Kidney tubule cell (primary cell): ENCODE data around the gene GOLT1B.

Experiments used
- DNase-seq: peaks from one replicate; pipeline ENCODE4 v3.0.0-alpha.2; 2018; ENCODE audit warnings: low spot score

Gene GOLT1B

DNA sequence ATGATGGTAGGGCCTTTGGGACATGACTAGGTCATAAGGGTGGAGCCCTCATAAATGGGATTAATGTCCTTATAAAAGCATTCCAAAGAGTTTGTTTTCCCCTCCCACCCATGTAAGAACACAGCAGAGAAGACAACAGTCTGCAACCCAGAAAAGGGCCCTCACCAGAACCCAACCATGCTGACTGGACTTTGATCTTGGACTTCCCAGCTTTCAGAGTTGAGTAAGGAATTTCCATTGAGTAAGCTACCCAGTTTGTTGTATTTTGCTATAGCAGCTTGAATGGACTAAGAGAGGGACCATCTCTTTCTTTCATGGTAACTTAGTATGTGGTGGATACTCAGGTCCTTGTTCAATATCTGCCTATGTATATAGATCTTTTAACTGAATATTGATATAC, 21.6 kb downstream of the GOLT1B start:
- DNase-seq: no peak

- DNase-seq: peak; percentile 79
These were observed 24.5 kb downstream of the GOLT1B start, which contains the start of gene SPX for GRCh38 chr12:21526053-21526452. Gene SPX, plus strand, starts transcription at chr12:21526296. Its CDS starts 177 bp downstream, at chr12:21526473.

DNA sequence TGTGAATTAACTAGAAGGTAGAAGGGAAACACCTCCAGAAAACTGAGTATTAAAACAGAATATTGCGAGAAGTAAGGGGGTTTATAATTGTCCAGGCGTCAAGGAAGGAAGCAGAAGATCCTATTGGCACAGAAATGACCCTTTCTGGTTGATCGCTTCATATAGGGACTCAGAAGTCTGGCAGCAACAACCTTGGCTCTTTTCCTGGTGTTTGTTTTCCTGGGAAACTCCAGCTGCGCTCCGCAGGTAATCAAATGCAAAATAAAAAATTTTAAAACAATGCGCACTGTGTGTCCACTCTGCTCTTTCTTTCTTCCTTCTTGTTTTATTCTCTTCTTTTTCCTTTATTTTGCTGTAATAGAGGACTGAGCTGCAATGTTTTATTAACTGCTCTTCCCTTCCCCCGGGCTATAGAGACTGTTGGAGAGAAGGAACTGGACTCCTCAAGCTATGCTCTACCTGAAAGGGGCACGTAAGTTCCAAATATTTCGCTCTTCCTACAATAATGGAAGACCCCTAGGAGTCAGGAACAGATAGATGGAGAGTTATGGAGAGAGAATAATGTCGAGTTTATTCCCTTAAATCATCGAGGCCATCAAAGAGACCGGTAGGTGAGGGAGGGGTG, 25.2 kb downstream of the GOLT1B start:
- peak; percentile 37 for DNase-seq

- peak; percentile 76 for DNase-seq
These were observed 26.0 kb downstream of the GOLT1B start for GRCh38 chr12:21527451-21528180.

DNA sequence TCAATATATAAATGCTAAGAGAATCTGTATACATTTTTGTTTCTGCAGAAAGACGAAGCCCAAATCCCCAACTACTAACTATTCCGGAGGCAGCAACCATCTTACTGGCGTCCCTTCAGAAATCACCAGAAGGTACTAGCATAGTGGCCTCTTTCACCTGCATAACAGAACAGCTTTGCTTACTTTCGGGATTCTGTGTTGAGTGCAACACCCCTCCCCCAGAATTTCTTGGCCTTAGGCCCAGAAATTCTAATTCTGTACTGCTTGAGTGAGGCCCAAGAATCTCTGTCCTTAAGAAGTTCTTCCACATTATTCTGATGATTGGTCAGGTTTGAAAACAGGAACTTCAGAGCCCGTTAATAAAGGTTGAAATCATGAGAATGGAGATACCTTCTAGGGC, 27.4 kb downstream of the GOLT1B start:
- DNase-seq: peak; percentile 84

DNA sequence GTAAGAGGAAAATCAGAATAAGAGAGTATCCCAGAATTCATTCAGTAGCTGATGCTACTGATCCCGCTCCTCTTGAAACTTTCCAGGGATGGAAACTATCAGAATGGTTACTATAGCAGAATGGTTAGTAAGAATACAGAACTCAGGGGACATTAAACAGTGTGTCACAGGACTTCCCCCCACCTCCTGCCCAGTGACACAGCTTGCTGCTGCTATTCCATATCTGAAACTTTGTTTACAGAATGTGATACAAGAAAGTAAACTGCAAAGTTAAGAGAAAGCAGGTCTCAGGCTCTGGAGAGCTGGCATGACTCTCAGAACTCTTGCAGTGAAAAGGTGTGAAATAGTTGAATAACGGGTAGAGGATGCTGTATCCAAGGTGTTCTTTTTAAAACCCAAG, 27.9 kb downstream of the GOLT1B start:
- no peak for DNase-seq

- no peak for DNase-seq
These were observed 36.6 kb downstream of the GOLT1B start for GRCh38 chr12:21538061-21538653.

- DNase-seq: peak; percentile 24
These were observed 38.2 kb downstream of the GOLT1B start for GRCh38 chr12:21539797-21540196.

GRCh38 chr12:21541773-21542172, 40.2 kb downstream of the GOLT1B start:
- no peak for DNase-seq

DNA sequence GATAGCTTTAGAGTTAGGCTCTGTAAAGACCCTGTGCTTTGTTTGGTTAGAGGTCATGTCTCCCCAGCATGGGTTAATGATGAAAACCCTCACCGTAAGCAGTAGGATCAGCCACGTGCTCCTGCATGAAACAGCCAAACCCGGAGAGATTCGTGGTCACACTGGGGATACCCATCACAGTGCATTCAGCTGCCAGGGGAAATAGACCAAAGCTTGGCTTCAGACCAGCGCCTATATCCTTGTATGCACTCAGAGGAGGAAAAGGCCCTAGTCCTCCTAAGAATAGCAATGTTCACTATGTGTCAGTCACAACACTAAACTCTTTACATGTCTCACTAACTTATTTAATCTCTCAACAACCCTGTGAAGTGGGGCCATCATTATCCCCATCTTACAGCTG, 40.8 kb downstream of the GOLT1B start:
- no peak for DNase-seq

- no peak for DNase-seq
These were observed 41.6 kb downstream of the GOLT1B start for GRCh38 chr12:21543151-21543550.

DNA sequence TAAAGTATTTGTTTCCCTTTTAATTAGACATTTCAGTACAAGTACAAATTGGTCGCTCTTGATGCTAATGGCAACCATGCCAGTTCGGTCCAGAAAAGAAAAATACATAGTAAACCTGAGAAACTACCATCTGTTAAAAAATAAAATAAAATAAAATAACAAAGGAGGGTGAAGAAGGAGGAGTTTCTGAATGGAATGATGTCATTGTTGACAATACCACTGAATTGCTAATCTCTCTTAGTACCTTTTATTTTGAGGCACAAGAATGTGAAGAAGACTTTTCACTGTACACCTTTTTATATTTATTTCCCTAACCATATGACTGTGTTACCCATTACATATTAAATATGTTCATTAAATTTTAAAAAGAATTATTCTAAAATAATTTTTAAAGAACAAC, 44.0 kb downstream of the GOLT1B start:
- no peak for DNase-seq

- DNase-seq: peak; percentile 43
These were observed 45.1 kb downstream of the GOLT1B start for GRCh38 chr12:21546716-21547115.

DNA sequence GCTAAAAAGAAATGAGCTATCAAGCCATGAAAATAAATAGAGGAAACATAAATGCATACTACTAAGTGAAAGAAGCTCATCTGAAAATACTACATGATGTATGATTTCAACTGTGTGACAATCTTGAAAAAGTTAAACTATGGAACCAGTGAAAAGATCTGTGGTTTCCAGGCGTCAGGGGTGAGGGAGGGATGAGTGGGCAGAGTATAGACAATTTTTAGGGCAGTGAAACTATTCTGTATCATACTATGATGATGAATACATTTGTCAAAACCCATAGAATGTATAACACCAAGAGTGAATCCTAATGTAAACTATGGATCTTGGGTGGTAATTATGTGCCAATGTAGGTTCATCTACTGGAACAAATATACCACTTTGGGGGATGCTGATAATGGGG, 45.8 kb downstream of the GOLT1B start:
- no peak for DNase-seq

DNA sequence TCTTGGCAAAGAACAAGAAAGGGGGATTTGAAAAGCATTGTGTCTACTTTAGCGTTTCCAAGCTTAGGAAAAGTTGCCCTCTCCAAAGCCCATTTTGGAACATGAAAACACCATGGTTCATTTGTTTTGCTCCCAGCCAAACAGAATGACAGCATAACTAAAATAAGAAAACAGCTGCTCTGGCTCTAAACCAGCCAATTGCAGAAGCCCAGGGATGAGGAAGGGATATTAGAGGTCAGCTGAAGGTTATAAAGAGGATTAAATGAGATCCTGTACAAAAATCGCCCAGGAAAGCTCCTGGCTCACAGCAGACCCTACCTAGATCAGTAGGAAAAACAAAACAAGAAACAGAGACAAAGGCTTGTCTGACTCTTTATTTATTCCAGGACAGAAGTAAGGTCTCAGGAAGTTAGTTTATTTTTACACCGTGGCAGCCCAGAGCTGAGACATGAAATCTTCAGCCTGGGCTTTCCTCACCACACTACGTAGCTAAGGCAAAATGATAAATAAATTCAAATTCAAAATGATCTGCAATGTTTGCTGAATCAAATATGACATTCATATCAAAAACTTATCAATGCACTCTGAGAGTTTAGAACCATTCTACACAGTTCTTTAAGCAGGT, 50.4 kb downstream of the GOLT1B start:
- no peak for DNase-seq

GRCh38 chr12:21552635-21553328, 51.2 kb downstream of the GOLT1B start:
- DNase-seq: no peak

GRCh38 chr12:21553329-21553675, 51.7 kb downstream of the GOLT1B start:
- no peak for DNase-seq

- DNase-seq: no peak
These were observed 56.6 kb downstream of the GOLT1B start for GRCh38 chr12:21558100-21558679.

DNA sequence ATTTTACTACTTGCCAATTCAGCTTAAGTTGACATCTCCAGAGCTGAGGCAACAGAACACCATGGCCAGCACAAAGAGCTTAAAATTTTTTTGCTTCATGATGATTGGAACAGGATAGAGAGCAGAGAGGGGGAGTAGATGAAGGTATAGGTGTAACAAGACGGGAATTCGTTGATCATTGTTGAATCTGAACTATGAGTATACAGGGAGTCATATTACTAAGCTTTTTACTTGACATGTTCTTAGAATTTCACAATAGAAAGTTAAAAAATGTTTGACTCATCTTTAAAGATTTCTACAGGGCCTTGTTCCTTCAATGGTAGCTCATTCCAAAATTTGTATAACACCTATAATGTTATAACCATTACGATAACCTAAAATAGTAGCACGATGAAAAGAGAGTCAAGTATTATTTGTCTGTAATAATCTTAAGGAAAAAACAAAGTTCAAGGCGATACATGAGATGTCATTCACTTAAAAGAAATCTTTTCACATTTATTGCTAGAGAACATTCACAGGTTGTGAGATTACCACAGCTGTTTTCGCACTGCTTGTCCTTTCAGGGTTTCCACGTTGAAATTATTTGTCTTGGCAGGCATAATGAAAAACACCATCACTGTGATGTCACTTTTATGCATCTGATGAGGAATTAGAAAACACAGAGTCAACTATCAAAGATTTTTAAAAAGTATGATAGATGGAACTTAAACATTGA, 58.4 kb downstream of the GOLT1B start:
- DNase-seq: peak; percentile 51

DNA sequence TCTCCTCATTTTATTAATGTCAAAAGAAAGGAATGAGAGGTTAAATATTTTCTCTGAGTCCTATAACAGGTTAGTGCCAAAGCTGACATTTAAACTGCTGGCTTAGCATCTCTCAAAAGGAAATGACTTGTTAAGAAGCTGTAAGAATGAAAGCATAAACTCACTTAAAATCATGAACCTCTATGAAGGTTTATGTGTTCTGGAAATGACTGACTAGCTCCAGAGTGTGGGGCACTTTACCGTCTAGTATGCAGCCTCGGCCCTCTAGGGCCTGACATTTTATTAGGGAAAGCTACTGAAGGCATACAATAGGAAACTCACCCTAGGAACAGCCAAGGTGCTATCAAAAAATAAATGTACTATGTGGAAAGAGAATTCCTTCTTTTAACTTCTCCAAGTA, 59.6 kb downstream of the GOLT1B start:
- DNase-seq: no peak

GRCh38 chr12:21562859-21563258, 61.3 kb downstream of the GOLT1B start:
- no peak for DNase-seq
